ENCODE measurements around the gene NFILZ. TPM values are rescaled to one million over a fixed set of nuclear protein-coding genes. Genes with fewer than 3 reads are reported as not detected.

NFILZ gene
- total RNA-seq, 1 donor from 2014 or later: not detected

Other genes with a start within 250 kb of the NFILZ start
- 57.5 TPM for gene RAB11B, start 240.3 kb upstream of the NFILZ start, total RNA-seq
- gene MARCHF2, start 217.3 kb upstream of the NFILZ start, total RNA-seq: 44.6 TPM
- 66.9 TPM for gene HNRNPM, start 185.7 kb upstream of the NFILZ start, total RNA-seq
- gene PRAM1, start 128.0 kb upstream of the NFILZ start, total RNA-seq: 1.7 TPM
- gene ZNF414, start 116.5 kb upstream of the NFILZ start, total RNA-seq: 12.0 TPM
- gene MYO1F, start 53.2 kb upstream of the NFILZ start, total RNA-seq: 9.5 TPM
- 12.0 TPM for gene ADAMTS10, start 19.9 kb upstream of the NFILZ start, total RNA-seq
- not detected for gene ACTL9, start 68.2 kb downstream of the NFILZ start, total RNA-seq
- gene OR2Z1, start 91.0 kb downstream of the NFILZ start, total RNA-seq: not detected
- 10.4 TPM for gene ZNF558, start 201.7 kb downstream of the NFILZ start, total RNA-seq
- not detected for gene MBD3L1, start 201.7 kb downstream of the NFILZ start, total RNA-seq